ENCODE results near the gene MAP3K5. TPM values are rescaled to one million over a fixed set of nuclear protein-coding genes. Genes with fewer than 3 reads are reported as not detected.

The MAP3K5 gene
- total and polyA plus RNA-seq, 9 of the 15 experiments (the other 6 are each of a cell fraction or from before 2014, with no cell fraction given): 2.2 to 13.0 (median 9.9) TPM

GRCh38 chr6:136676075-136676474 lies 116.2 kb downstream of the MAP3K5 start:
- DNase-seq (ENCODE audit: extremely low read depth in 1 of 4, low spot score in 3 of 4) (no peak), ATAC-seq (no peak), FAIRE-seq (peak; percentile 11)
- Histone ChIP-seq H3K9me3 (replicated peaks; ENCODE audit: control insufficient read depth, insufficient read depth, low read depth, low read length) (no peaks in the 10 kb centered on the region), H3K27me3 (ENCODE audit: control insufficient read depth in 2 of 2, insufficient read depth in 2 of 2, low read length in 2 of 2) (no peaks in the 10 kb centered on the region), H3K9me1 (ENCODE audit: control insufficient read depth, insufficient read depth, low read length) (no peaks in the 10 kb centered on the region), H3K36me3 (ENCODE audit: control insufficient read depth, insufficient read depth, low read length) (no peaks in the 10 kb centered on the region; the same call in 2 of the 3 replicates), H2AFZ (ENCODE audit: low read depth, low read length) (no peak overlapping the region), H3K27ac (ENCODE audit: extremely low read depth, low read depth, low read length) (no peak overlapping the region), H3K9ac (ENCODE audit: insufficient read depth in 1 of 2, low read depth in 2 of 2, low read length in 2 of 2) (no peak overlapping the region), H3K4me2 (ENCODE audit: insufficient read depth, low read length) (no peak overlapping the region), H3K79me2 (ENCODE audit: control insufficient read depth, insufficient read depth, low read length) (no peaks in the 10 kb centered on the region), H3K4me3 (no peak overlapping the region), H4K20me1 (replicated peaks; ENCODE audit: control insufficient read depth, insufficient read depth, low read length) (no peaks in the 10 kb centered on the region), H3K4me1 (replicated peaks in 1 of 2; ENCODE audit: control insufficient read depth in 2 of 2, insufficient read depth in 2 of 2, low read length in 2 of 2) (peaks cover 0 to 10% of the 10 kb centered on the region in 2 experiments; a peak in 3 of 5 replicates)
- in situ Hi-C loops (cut with MboI) (no loop called here), intact Hi-C loops (cut with micrococcal nuclease) (no loop called here)
- ChIA-PET POLR2A (interaction anchor here (0.6 to 1.1 kb wide), 2 partner anchors 9 to 681 kb away, joined by 3 read pairs; no protein-coding TSS in a partner anchor), CTCF (ENCODE audit: low intra/inter-chr PET ratio) (no interaction called here)
- BruUV-seq (replicated peaks): no TSS peak
- 35% methylated on average over 3 of the region's 3 CpGs for WGBS (ENCODE audit: insufficient coverage, low coverage, missing lambda C conversion rate)
- TF ChIP-seq DNMT1 (IDR thresholded peaks at IDR 0.05) (no peak), JUNB (CRISPR knock-in tag; conservative IDR thresholded peaks at IDR 0.05) (no peak), CREB3 (tag; conservative IDR thresholded peaks at IDR 0.05; ENCODE audit: low read depth) (no peak), CEBPB (tag; IDR thresholded peaks at IDR 0.05) (peak; percentile 45; the same call in 1 of the 2 replicates), PCBP1 (IDR thresholded peaks at IDR 0.05; ENCODE audit: low read depth, low read length, poor library complexity, severe bottlenecking) (no peak), PML (IDR thresholded peaks at IDR 0.05; ENCODE audit: low read length) (no peak), ARID3A (IDR thresholded peaks at IDR 0.05; ENCODE audit: borderline replicate concordance, low read depth, low read length) (no peak), IRF1 (CRISPR knock-in tag; IDR thresholded peaks at IDR 0.05; ENCODE audit: borderline replicate concordance) (no peak), SRSF7 (optimal IDR thresholded peaks at IDR 0.05; ENCODE audit: low read depth, low read length) (no peak), C11orf30 (IDR thresholded peaks at IDR 0.05; ENCODE audit: low read depth) (no peak), CEBPG (CRISPR knock-in tag; IDR thresholded peaks at IDR 0.05) (no peak), CEBPG (tag; conservative IDR thresholded peaks at IDR 0.05 in 1 of 2, IDR thresholded peaks at IDR 0.05 in 1 of 2) (peak; percentile 38 to 41; a peak in 3 of 4 replicates), PTBP1 (IDR thresholded peaks at IDR 0.05; ENCODE audit: low read depth, low read length) (no peak), ZHX1 (conservative IDR thresholded peaks at IDR 0.05; ENCODE audit: low read length) (no peak)
